Thyroid gland (tissue), 4 donors: ENCODE measurements around the gene AMMECR1L. TPM values are rescaled to one million over a fixed set of nuclear protein-coding genes. Genes with fewer than 3 reads are reported as not detected.

Experiments used
- DNase-seq, 2 donors: peaks; one replicate each; pipeline ENCODE4 v3.0.0-alpha.2; 2019
- H3K27ac ChIP-seq, 3 donors: fragments of 200-600 bp; sonication (generic); 1 replicate in 2 of 3; 2 replicates in 1 of 3; pipeline ENCODE4 v1.5.1; 2016 to 2019; ENCODE audit warnings: mild to moderate bottlenecking in 1 of 3, moderate library complexity in 1 of 3
- H3K27me3 ChIP-seq: fragments of 200-600 bp; sonication (generic); one replicate; pipeline ENCODE4 v1.5.1; 2019
- H3K36me3 ChIP-seq, 2 donors: fragments of 200-600 bp; sonication (generic); one replicate each; pipeline ENCODE4 v1.5.1; 2016 to 2019
- H3K4me1 ChIP-seq, 2 donors: fragments of 200-600 bp; sonication (generic); one replicate each; pipeline ENCODE4 v1.5.1; 2017 to 2019
- H3K4me3 ChIP-seq, 3 donors: fragments of 200-600 bp; sonication (generic); replicated peaks in 1 of 3; 1 replicate in 2 of 3; 2 replicates in 1 of 3; pipeline ENCODE4 v1.5.1; 2016; ENCODE audit warnings: mild to moderate bottlenecking in 1 of 3
- H3K9me3 ChIP-seq: fragments of 200-600 bp; sonication (generic); one replicate; pipeline ENCODE4 v1.5.1; 2017
- CTCF ChIP-seq, 6 experiments: fragments of 200-600 bp in 3 of 6; fragments of 450-650 bp in 3 of 6; sonication (generic) in 3 of 6; IDR thresholded peaks; one replicate each; pipeline ENCODE4 v1.5.1; 2016 to 2019; ENCODE audit warnings: antibody characterized with exemption in 6 of 6, mild to moderate bottlenecking in 2 of 6, inconsistent platforms in 1 of 6, moderate library complexity in 1 of 6
- POLR2A ChIP-seq, 2 donors: fragments of 450-650 bp; IDR thresholded peaks; one replicate each; pipeline ENCODE4 v1.6.1; 2017; ENCODE audit warnings: antibody characterized with exemption in 2 of 2, mild to moderate bottlenecking in 2 of 2, moderate library complexity in 1 of 2
- WGBS, 2 donors: methylation state at CpG; one replicate each; pipeline ENCODE4 v1.1.5; 2017; 5-methylcytosine and 5-hydroxymethylcytosine counted together
- intact Hi-C: fragments of 100-400 bp; cut with DNase I; formaldehyde crosslinking; loops from one replicate; pipeline ENCODE4 v1.15.1; 2023
- total RNA-seq, 4 donors: library from RNA; depleted of rRNA; stranded (reverse); fragments of >200 nt; gene quantifications; one replicate each; pipeline ENCODE4 v1.2.3, GENCODE V29; 2016

AMMECR1L gene
- total RNA-seq, 4 donors from 2014 or later, result 10.3 to 13.4 (median 11.5) TPM

DNA sequence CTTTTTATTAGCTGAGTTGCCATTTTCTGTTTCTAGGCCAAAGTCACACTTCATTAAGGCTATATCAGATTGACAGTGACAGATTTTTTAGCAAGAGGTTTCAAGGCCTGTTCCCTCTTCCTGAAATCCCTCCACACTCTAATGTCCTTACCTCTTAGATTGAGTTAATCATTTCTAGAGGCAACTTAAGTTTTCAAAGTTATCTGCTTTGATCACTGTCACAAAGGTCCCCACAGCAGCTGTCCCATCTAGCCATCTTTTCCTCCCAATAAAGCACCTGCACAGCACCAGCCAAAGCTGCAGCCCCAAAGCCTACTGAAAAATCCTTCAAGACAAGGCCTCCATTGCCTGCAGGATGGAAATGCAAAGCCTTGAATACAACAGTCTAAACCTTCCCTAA lies 13.4 kb downstream of the AMMECR1L start:
- Histone ChIP-seq H3K36me3 (peaks cover 25 to 38% of the 10 kb centered on the region in 2 donors), H3K9me3 (no peaks in the 10 kb centered on the region)
- intact Hi-C loops, result loop anchor here (10.0 kb wide), 1 partner anchor 82 kb away; no protein-coding TSS in a partner anchor

DNA sequence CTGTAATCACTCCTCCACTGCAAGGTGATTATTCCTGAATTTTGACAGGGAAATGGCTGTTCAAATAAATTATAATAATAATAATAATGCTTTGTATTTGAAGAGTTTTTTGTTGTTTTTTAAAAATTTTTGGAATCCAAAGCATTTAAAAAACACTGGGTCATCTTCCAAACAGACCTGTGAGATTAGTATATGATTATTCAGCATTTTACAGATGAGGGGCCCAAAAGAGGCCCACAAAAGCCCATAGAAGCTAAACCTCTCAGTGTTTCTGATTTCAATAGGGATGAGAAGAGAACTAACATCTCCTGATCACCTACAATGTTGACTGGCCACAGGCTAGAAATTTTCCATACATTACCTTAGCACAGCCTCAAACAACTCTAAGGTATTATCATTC lies 19.8 kb downstream of the AMMECR1L start:
- Histone ChIP-seq H3K4me3 (no peak overlapping the region), H3K9me3 (no peaks in the 10 kb centered on the region), H3K27me3 (no peaks in the 10 kb centered on the region), H3K36me3 (peaks cover 52 to 55% of the 10 kb centered on the region in 2 donors), H3K4me1 (no peaks in the 10 kb centered on the region), H3K27ac (no peak overlapping the region)
- no peak for DNase-seq
- intact Hi-C loops, result loop anchor here (10.0 kb wide), 1 partner anchor 169 kb away; no protein-coding TSS in a partner anchor
- TF ChIP-seq CTCF (IDR thresholded peaks at IDR 0.05) (no peak), POLR2A (IDR thresholded peaks at IDR 0.05) (no peak)

More for the DNA sequence above, 13.4 kb downstream of the AMMECR1L start:
- no peak for DNase-seq
- no peak overlapping the region for H3K4me3 ChIP-seq
- no peaks in the 10 kb centered on the region for H3K27me3 ChIP-seq
- TF ChIP-seq CTCF (IDR thresholded peaks at IDR 0.05) (no peak), POLR2A (IDR thresholded peaks at IDR 0.05) (no peak)
- H3K4me1 ChIP-seq, result no peaks in the 10 kb centered on the region
- no peak overlapping the region for H3K27ac ChIP-seq

DNA sequence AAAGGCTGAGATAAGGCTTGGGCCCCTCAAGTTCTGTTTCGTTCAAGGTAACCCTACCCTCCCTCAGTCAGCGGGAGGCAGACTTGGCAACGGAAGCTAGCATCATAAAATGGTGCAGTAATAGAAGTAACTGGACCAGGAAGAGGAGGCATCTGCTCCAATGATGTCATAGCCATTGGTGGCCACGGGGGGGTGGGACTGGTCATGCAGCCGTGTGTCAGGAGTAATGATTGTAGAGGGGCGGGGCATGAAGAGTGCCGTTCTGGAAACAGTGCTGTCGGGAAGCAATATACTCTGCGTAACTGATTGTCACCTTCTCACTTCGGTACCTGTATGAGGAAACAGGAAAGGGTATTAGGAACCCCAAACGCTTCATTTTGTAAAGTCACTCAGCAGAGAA lies 20.9 kb downstream of the AMMECR1L start:
- Histone ChIP-seq H3K4me1 (no peaks in the 10 kb centered on the region), H3K9me3 (no peaks in the 10 kb centered on the region), H3K27ac (no peak overlapping the region), H3K4me3 (no peak overlapping the region), H3K36me3 (peaks cover 48 to 52% of the 10 kb centered on the region in 2 donors), H3K27me3 (no peaks in the 10 kb centered on the region)
- no peak for DNase-seq
- WGBS, 2 donors, result 82 to 88% methylated on average over 11 of the region's 11 CpGs
- no peak for TF ChIP-seq CTCF (IDR thresholded peaks at IDR 0.05)
- TF ChIP-seq POLR2A (IDR thresholded peaks at IDR 0.05), result no peak
- intact Hi-C loops, result loop anchor here (10.0 kb wide), 1 partner anchor 170 kb away; no protein-coding TSS in a partner anchor

DNA sequence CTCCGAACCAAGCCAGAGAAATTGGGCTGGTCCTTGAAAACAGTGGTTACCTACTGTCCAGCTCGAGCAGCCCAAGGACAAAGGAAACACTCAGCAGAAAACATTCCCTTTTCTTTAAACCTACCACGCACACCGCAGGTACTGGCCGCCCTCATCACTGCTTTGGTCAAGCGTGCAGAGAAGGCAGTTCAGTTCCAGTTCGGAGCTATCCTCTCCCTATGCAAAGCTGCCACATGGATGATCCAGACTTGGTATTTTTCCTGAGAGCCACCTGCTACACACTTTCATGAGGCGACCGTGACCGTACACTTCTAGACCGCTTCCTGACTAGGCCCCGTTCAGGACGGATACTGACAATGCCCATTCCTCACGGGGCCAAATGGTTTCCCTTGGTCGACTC lies 23.5 kb downstream of the AMMECR1L start:
- Histone ChIP-seq H3K36me3 (peaks cover 33 to 36% of the 10 kb centered on the region in 2 donors), H3K9me3 (no peaks in the 10 kb centered on the region), H3K27me3 (no peaks in the 10 kb centered on the region), H3K27ac (no peak overlapping the region), H3K4me3 (no peak overlapping the region), H3K4me1 (peaks cover 6% of the 10 kb centered on the region in 2 donors)
- TF ChIP-seq POLR2A (IDR thresholded peaks at IDR 0.05), result no peak
- TF ChIP-seq CTCF (IDR thresholded peaks at IDR 0.05), result no peak
- intact Hi-C loops, result loop anchor here (10.0 kb wide), 1 partner anchor 173 kb away; no protein-coding TSS in a partner anchor
- no peak for DNase-seq
- WGBS, 2 donors, result 88 to 90% methylated on average over 15 of the region's 15 CpGs

DNA sequence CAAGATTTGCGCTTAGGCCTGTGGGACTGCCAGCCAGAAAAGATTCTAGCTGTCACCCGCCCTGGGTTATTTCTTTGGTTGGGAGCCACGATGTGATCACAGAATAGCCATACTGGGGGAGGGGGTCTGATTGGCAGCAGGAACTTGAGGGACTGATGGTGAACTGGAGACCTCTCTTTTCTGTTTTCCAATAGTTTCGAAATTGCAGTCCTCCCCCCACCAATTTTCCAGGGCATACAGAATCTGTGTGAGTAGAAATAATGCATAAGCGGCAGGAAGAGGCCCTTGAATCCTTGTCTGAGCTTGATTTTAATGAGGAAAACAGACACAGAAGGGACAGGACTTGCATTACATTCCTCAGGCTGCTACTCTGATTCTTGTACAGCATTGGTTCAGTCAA lies 25.6 kb downstream of the AMMECR1L start:
- intact Hi-C loops, result loop anchor here (10.0 kb wide), 1 partner anchor 175 kb away; no protein-coding TSS in a partner anchor
- Histone ChIP-seq H3K27ac (no peak overlapping the region), H3K27me3 (no peaks in the 10 kb centered on the region), H3K4me3 (no peak overlapping the region), H3K4me1 (peaks cover 13 to 16% of the 10 kb centered on the region in 2 donors), H3K36me3 (peaks cover 18 to 24% of the 10 kb centered on the region in 2 donors), H3K9me3 (no peaks in the 10 kb centered on the region)
- no peak for DNase-seq
- TF ChIP-seq POLR2A (IDR thresholded peaks at IDR 0.05) (no peak), CTCF (IDR thresholded peaks at IDR 0.05) (no peak)
- WGBS, 2 donors, result 59 to 71% methylated on average over 5 of the region's 5 CpGs
